Heart right ventricle (tissue), 16 donors: ENCODE results near the gene MGME1. TPM values are rescaled to one million over a fixed set of nuclear protein-coding genes. Genes with fewer than 3 reads are reported as not detected.

Source experiments
- ATAC-seq, 8 donors: fragments of 200-7000 bp; cut with Tn5 transposase; one replicate each; pipeline ENCODE4 v1.9.1; 2020; ENCODE audit warnings: mild to moderate bottlenecking in 8 of 8, moderate library complexity in 8 of 8, moderate number of reproducible peaks in 1 of 8
- DNase-seq, 2 donors: peaks; one replicate each; pipeline ENCODE4 v3.0.0-alpha.2; 2020
- H3K27ac ChIP-seq, 10 donors: fragments of 200-600 bp; sonication (generic) in 2 of 10; one replicate each; pipeline versions ENCODE4 v1.5.0 to v1.8.0; 2020 to 2022; ENCODE audit warnings: mild to moderate bottlenecking in 3 of 10
- H3K27me3 ChIP-seq, 7 donors: fragments of 200-600 bp; one replicate each; pipeline ENCODE4 v1.8.0; 2021 to 2022; ENCODE audit warnings: mild to moderate bottlenecking in 2 of 7
- H3K36me3 ChIP-seq, 9 donors: fragments of 200-600 bp; sonication (generic) in 1 of 9; one replicate each; pipeline versions ENCODE4 v1.5.0 to v1.8.0; 2020 to 2022; ENCODE audit warnings: mild to moderate bottlenecking in 2 of 9
- H3K4me1 ChIP-seq, 9 donors: fragments of 200-600 bp; sonication (generic) in 1 of 9; one replicate each; pipeline versions ENCODE4 v1.5.0 to v1.8.0; 2020 to 2022; ENCODE audit warnings: mild to moderate bottlenecking in 4 of 9
- H3K4me3 ChIP-seq, 10 donors: fragments of 200-600 bp; sonication (generic) in 2 of 10; one replicate each; pipeline versions ENCODE4 v1.5.0 to v1.8.0; 2020 to 2022; ENCODE audit warnings: mild to moderate bottlenecking in 7 of 10, moderate library complexity in 2 of 10
- H3K9me3 ChIP-seq, 11 donors: fragments of 200-600 bp in 10 of 11; sonication (generic) in 2 of 11; one replicate each; pipeline versions ENCODE4 v1.5.0 to v1.8.0; 2013 to 2022; ENCODE audit warnings: mild to moderate bottlenecking in 2 of 11, control low read depth in 1 of 11, moderate library complexity in 1 of 11
- CTCF ChIP-seq, 9 donors: fragments of 200-600 bp; sonication (generic) in 2 of 9; IDR thresholded peaks; one replicate each; pipeline versions ENCODE4 v1.5.0 to v1.8.0; 2021 to 2022; ENCODE audit warnings: antibody characterized with exemption in 9 of 9, mild to moderate bottlenecking in 5 of 9, moderate library complexity in 1 of 9
- WGBS, 2 donors: extraction: QIAGEN DNeasy Blood & Tissue Kit; methylation state at CpG; one replicate each; pipeline ENCODE4 v1.1.7; 2013; ENCODE audit warnings: inconsistent platforms in 1 of 2; 5-methylcytosine and 5-hydroxymethylcytosine counted together
- intact Hi-C, 10 donors: fragments of 100-400 bp; cut with DNase I; formaldehyde crosslinking; loops; one replicate each; pipeline versions ENCODE4 v1.11.1 to v1.14.2; 2022
- polyA plus RNA-seq, 2 donors: library from polyadenylated mRNA; stranded (reverse); fragments of 200-250 nt; gene quantifications; one replicate each; pipeline ENCODE4 v1.2.3, GENCODE V29; 2013
- total RNA-seq, 10 donors: library from RNA; stranded (reverse); fragmentation: NEBNext Ultra II Directional in 3 of 10; extraction: Animal tissue kit (Norgen Biotek cat#: 25700) in 3 of 10; gene quantifications; one replicate each; pipeline versions ENCODE4 v1.2.1 to v1.2.4, GENCODE V29; 2021 to 2023
- donor health status: Arrhythmogenic right ventricular cardiomyopathy.
- donor health status: ischemic (EF 13 %, LVEDD 7.1; RV severe dilation, severe dysfunction).
- donor health status: healthy with polysubstance abuse.
- donor health status: DM: no; HTN: yes; CAD: no.
- donor health status: DM: no; HTN: no; CAD: no.
- donor health status: ischemic (EF 25% LVEDD 6.9; RV normal size, moderate dysfunction).
- donor health status: ischemic (EF 25% LVEDD 5.7; RV mildly dilated, moderate dysfunction).
- donor health status: healthy.
- donor health status: DM: yes; HTN: yes; CAD: no.
- donor health status: Ischemic cardiomyopathy.
- donor health status: ischemic (EF 35%, LVEDD 5.7; RV mildly dilated, moderate dysfunction).
- donor health status: nonischemic (EF 11% LVEDD 7.7; RV severe dilation, severe dysfunction).
- donor health status: DM: yes; HTN: yes; CAD: no.
- donor health status: PGD.
- donor health status: ischemic (EF 29% LVEDD 5.4; RV normal size, mild dysfunction).
- donor health status: nonischemic (EF 23%, LVEDD 6.1; RV moderate dilation, normal function).

The MGME1 gene
- total and polyA plus RNA-seq, 12 donors, result 6.0 to 16.0 (median 12.9) TPM

- 42 to 46% methylated on average over 19 of the region's 19 CpGs for WGBS, 2 donors
- Histone ChIP-seq H3K4me3 (no peak overlapping the region), H3K9me3 (no peaks in the 10 kb centered on the region), H3K4me1 (peaks cover 3 to 55% (median 30%) of the 10 kb centered on the region in 9 donors), H3K36me3 (peaks cover 0 to 18% (median 7%) of the 10 kb centered on the region in 9 donors), H3K27ac (peak overlapping the region in 8 of 10 donors; percentile 10 to 81 (median 54)), H3K27me3 (no peaks in the 10 kb centered on the region)
- DNase-seq, result peak; percentile 56 to 58
- no peak for TF ChIP-seq CTCF (IDR thresholded peaks at IDR 0.05)
- intact Hi-C loops, result loop anchor here in 3 of 10 donors (5.0 to 10.0 kb wide), 3 partner anchors 40 to 432 kb away; partner anchors contain the start of gene RRBP1 (in 1 of the 3)
- peak; percentile 57 to 75 (median 64) for ATAC-seq
Measured at GRCh38 chr20:17936761-17937732, 31.8 kb upstream of the MGME1 start.

DNA sequence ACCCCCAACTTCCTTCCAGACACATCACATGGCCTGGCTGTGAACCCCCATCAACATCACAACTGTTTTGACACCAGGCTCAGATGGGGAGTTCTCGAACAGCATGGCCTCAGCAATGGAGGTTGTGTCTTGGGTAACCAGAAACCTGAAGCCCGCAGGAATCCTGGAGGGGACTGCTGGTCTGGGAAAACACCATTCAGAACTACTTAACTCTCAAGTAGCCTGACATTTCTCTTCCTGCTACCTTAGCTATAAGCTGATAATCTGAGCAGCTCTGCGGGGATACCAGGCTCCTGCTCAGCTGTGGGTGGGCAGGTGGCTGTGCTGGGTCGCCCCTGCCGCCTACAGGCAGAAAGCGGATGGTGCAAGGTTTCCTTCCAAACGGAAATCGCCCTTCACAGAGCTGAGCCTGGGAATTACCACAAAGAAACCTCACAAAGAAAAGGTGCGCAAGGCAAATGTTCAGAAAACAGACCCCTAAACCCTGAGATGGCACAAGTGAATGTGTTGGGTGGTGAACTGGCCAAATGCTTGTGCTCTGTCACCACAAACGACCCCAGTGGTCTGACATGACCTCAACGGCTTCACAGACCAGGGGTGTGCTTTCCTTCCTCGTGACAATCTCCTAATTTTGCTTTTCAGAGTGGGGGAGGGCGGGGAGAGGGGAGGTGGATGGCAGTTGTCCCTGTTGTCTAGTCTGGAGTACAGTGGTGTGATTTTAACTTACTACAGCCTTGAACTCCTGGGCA lies 29.8 kb upstream of the MGME1 start:
- Histone ChIP-seq H3K4me1 (peaks cover 3 to 54% (median 33%) of the 10 kb centered on the region in 9 donors), H3K4me3 (no peak overlapping the region), H3K27me3 (no peaks in the 10 kb centered on the region), H3K36me3 (peaks cover 0 to 38% (median 22%) of the 10 kb centered on the region in 9 donors), H3K9me3 (no peaks in the 10 kb centered on the region), H3K27ac (peak overlapping the region in 2 of 10 donors; percentile 29 to 54)
- 19 to 23% methylated on average over 13 of the region's 13 CpGs for WGBS, 2 donors
- intact Hi-C loops, result loop anchor here in 3 of 10 donors (5.0 to 10.0 kb wide), 3 partner anchors 42 to 434 kb away; partner anchors contain the start of gene RRBP1 (in 1 of the 3)
- peak; percentile 63 to 87 (median 76) for ATAC-seq
- TF ChIP-seq CTCF (IDR thresholded peaks at IDR 0.05), result peak; percentile 81 to 94 (median 89)
- DNase-seq, result peak; percentile 55 to 57

DNA sequence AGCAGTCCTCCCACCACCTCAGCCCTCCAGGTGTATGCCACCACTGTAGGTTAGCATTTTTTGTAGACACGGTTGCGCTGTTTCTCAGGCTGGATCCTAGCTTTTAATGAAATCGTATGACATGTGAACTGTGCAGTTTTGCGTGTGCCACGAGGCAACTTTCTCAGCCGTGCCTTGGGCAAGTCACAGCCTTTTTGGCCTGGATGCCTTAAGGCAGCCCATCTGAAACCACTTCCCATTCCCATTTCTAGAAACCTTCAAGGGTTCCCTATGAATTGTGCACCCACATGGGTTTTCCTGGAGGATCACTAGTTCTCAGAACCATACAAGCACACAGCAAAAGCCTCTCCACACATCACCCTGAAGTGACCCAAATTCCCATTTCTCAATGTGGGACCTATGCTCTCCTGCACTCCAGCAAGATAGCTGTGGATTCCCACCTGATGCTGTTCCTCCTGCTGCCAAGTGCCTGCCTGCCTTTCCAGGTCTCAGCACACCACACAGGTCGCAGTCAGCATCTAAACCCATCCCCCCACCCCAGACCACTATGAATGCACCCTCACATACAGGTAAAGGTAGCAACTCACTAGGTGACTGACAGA lies 29.1 kb upstream of the MGME1 start:
- TF ChIP-seq CTCF (IDR thresholded peaks at IDR 0.05), result no peak
- no peak for DNase-seq
- H3K36me3 ChIP-seq, result peaks cover 0 to 45% (median 23%) of the 10 kb centered on the region in 9 donors
- H3K27me3 ChIP-seq, result no peaks in the 10 kb centered on the region
- no peak for ATAC-seq
- peaks cover 3 to 47% (median 33%) of the 10 kb centered on the region in 9 donors for H3K4me1 ChIP-seq
- WGBS, 2 donors, result 70 to 73% methylated on average over 7 of the region's 7 CpGs
- H3K27ac ChIP-seq, result no peak overlapping the region
- H3K9me3 ChIP-seq, result no peaks in the 10 kb centered on the region
- no peak overlapping the region for H3K4me3 ChIP-seq
- intact Hi-C loops, result loop anchor here in 3 of 10 donors (5.0 to 10.0 kb wide), 3 partner anchors 42 to 435 kb away; partner anchors contain the start of gene RRBP1 (in 1 of the 3)
